K562 (cell line): ENCODE data around the gene L3MBTL3. TPM values are rescaled to one million over a fixed set of nuclear protein-coding genes. Genes with fewer than 3 reads are reported as not detected.

Experiments
- AFF4 ChIP-seq: sonication (generic); formaldehyde crosslinking; IDR thresholded peaks from 2 replicates; pipeline ENCODE4 v1.8.0; 2023; ENCODE audit warnings: mild to moderate bottlenecking, missing genetic modification reagents
- ATF2 ChIP-seq: sonication (generic); formaldehyde crosslinking; IDR thresholded peaks from 2 replicates; pipeline ENCODE4 v1.8.1; 2022; ENCODE audit warnings: missing genetic modification reagents
- BRF2 ChIP-seq: IDR thresholded peaks from 3 replicates; pipeline ENCODE4 v1.6.1; 2011; ENCODE audit warnings: borderline replicate concordance, mild to moderate bottlenecking; ENCODE audit not compliant: insufficient read length, insufficient read depth
- CAMTA2 ChIP-seq: fragments of 250-450 bp; sonication (Bioruptor Pico); conservative IDR thresholded peaks from 2 replicates; pipeline ENCODE4 v1.5.1; 2022
- ETS1 ChIP-seq: conservative IDR thresholded peaks from 2 replicates; pipeline ENCODE4 v1.6.1; 2011; ENCODE audit warnings: low read depth, mild to moderate bottlenecking, low read length; ENCODE audit not compliant: control insufficient read depth
- KDM2B ChIP-seq: fragments of 250-450 bp; sonication (Bioruptor Pico); IDR thresholded peaks from 2 replicates; pipeline ENCODE4 v1.8.0; 2021; ENCODE audit warnings: mild to moderate bottlenecking, moderate library complexity
- MITF ChIP-seq: IDR thresholded peaks from 2 replicates; pipeline ENCODE4 v1.6.1; 2014; ENCODE audit warnings: antibody characterized with exemption
- NCOR1 ChIP-seq: fragments of 450-650 bp; IDR thresholded peaks from 2 replicates; pipeline ENCODE4 v1.6.1; 2016; ENCODE audit warnings: mild to moderate bottlenecking, moderate library complexity
- NEUROD1 ChIP-seq: fragments of 150-350 bp; IDR thresholded peaks from 2 replicates; pipeline ENCODE4 v1.6.1; 2014; ENCODE audit warnings: borderline replicate concordance, low read length, low read depth; ENCODE audit not compliant: partially characterized antibody
- NUFIP1 ChIP-seq: fragments of 450-650 bp; IDR thresholded peaks from 2 replicates; pipeline ENCODE4 v1.6.1; 2018; ENCODE audit not compliant: partially characterized antibody
- TAF7 ChIP-seq: fragments of 450-650 bp; IDR thresholded peaks from 2 replicates; pipeline ENCODE4 v1.6.1; 2016; ENCODE audit warnings: missing genetic modification characterization, missing compliant biosample characterization
- ZFX ChIP-seq: sonication (generic); formaldehyde crosslinking; IDR thresholded peaks from 2 replicates; pipeline ENCODE4 v1.8.0; 2022; ENCODE audit warnings: mild to moderate bottlenecking, missing genetic modification reagents, moderate library complexity
- ZNF232 ChIP-seq: sonication (generic); formaldehyde crosslinking; IDR thresholded peaks from 2 replicates; pipeline ENCODE4 v1.8.0; 2022; ENCODE audit warnings: mild to moderate bottlenecking, missing genetic modification reagents
- ZNF311 ChIP-seq: fragments of 250-450 bp; sonication (Bioruptor Pico); IDR thresholded peaks from 2 replicates; pipeline ENCODE4 v1.4.0; 2020; ENCODE audit warnings: mild to moderate bottlenecking, moderate library complexity
- polyA plus RNA-seq, 8 experiments: library from polyadenylated mRNA; depleted of rRNA in 4 of 8; stranded (reverse) in 5 of 8; unstranded in 3 of 8; fragments of >200 nt; fragmentation: Nextera tagmentation in 2 of 8; fragmentation: Illumina TruSeq in 1 of 8; extraction: Ambion mirVana in 2 of 8; extraction: Trizol in 1 of 8; gene quantifications; 2 replicates each; pipeline versions ENCODE4 v1.2.1 to v1.2.3, GENCODE V29; 2011 to 2014; ENCODE audit warnings: inconsistent platforms in 1 of 8, missing spikeins in 1 of 8
- total RNA-seq, 7 experiments: library from RNA; depleted of rRNA in 6 of 7; stranded (reverse); fragments of >200 nt in 6 of 7; fragmentation: Illumina TruSeq in 2 of 7; extraction: Trizol in 2 of 7; gene quantifications; 2 replicates each; pipeline versions ENCODE4 v1.2.1 to v1.2.3, GENCODE V29; 2011 to 2021; ENCODE audit warnings: low replicate concordance in 1 of 7

Gene L3MBTL3
- total and polyA plus RNA-seq, 9 of the 15 experiments (the other 6 are each of a cell fraction or from before 2014, with no cell fraction given), result 0.83 to 6.9 (median 5.4) TPM

- TF ChIP-seq AFF4 (CRISPR knock-in tag) (no peak), NUFIP1 (no peak), MITF (no peak), NCOR1 (no peak), KDM2B (CRISPR knock-in tag) (peak; percentile 70; the same call in 1 of the 2 replicates), ZFX (CRISPR knock-in tag) (peak; percentile 82), TAF7 (tag) (0 out of 2 replicates have a peak, but pooled peaks have one; percentile 22), ATF2 (CRISPR knock-in tag) (no peak), ZNF311 (no peak), BRF2 (no peak), ETS1 (no peak), CAMTA2 (no peak), ZNF232 (no peak), NEUROD1 (no peak)
Observed at GRCh38 chr6:130019326-130020072, 1.1 kb downstream of the L3MBTL3 start (continued).
